ENCODE results near the gene ITIH5. TPM values are rescaled to one million over a fixed set of nuclear protein-coding genes. Genes with fewer than 3 reads are reported as not detected.

Gene ITIH5
- total and polyA plus RNA-seq, 2 donors (not counting 1 experiment from before 2014, with no cell fraction given) = not detected

DNA sequence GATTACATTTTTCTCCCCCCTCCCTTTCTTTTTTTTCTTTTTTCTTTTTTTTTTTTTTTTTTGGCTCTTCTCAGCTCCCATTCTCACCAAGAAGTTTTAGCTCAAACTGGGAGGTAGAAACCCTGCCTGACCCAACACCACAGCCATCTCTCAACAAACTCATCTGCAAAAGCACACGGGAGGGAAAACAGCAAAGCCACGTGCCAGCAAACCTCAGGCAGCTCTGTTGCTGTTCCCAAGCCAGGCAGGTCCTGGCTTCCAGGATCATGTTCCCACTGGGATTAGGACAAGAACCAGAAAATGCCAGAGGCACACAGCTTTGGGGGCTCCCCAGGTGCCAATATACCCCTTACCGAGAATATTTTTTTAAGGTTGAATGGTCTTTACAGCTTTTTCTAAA lies 56.7 kb downstream of the ITIH5 start:
- no peak for DNase-seq
- Histone ChIP-seq H4K20me1 (ENCODE audit: control insufficient read depth, insufficient read depth, low read length, poor library complexity, severe bottlenecking) (no peaks in the 10 kb centered on the region), H3K79me2 (ENCODE audit: control insufficient read depth, insufficient read depth, low read length) (no peaks in the 10 kb centered on the region), H3K27me3 (replicated peaks in 1 of 4; ENCODE audit: control extremely low read depth in 1 of 4, control insufficient read depth in 3 of 4, insufficient read depth in 4 of 4, low read length in 3 of 4) (peaks cover 0 to 2% (median 0%) of the 10 kb centered on the region in 4 experiments), H3K4me3 (ENCODE audit: control extremely low read depth in 1 of 5, extremely low read depth in 1 of 5, insufficient read depth in 1 of 5, low read depth in 2 of 5, low read length in 4 of 5) (no peak overlapping the region), H3K4me2 (replicated peaks; ENCODE audit: low read depth, low read length, poor library complexity, severe bottlenecking) (no peak overlapping the region), H2AFZ (ENCODE audit: insufficient read depth, low read depth, low read length, poor library complexity, severe bottlenecking) (no peak overlapping the region), H3K27ac (ENCODE audit: low read length in 2 of 2) (no peak overlapping the region), H3K4me1 (ENCODE audit: control insufficient read depth in 2 of 2, insufficient read depth in 2 of 2, low read length in 2 of 2) (no peaks in the 10 kb centered on the region), H3K36me3 (replicated peaks in 1 of 2; ENCODE audit: control extremely low read depth in 1 of 2, control insufficient read depth in 1 of 2, extremely low read depth in 1 of 2, insufficient read depth in 2 of 2, low read length in 1 of 2) (no peaks in the 10 kb centered on the region), H3K9ac (ENCODE audit: low read length) (no peak overlapping the region), H3K9me3 (ENCODE audit: control extremely low read depth in 1 of 3, control insufficient read depth in 2 of 3, insufficient read depth in 1 of 3, low read length in 2 of 3) (no peaks in the 10 kb centered on the region)
- peaks cover 10% of the 10 kb centered on the region for H3K27me3 Mint-ChIP-seq
- ChIA-PET CTCF (no interaction called here), POLR2A (no interaction called here)
- no peak for TF ChIP-seq EZH2 (IDR thresholded peaks at IDR 0.05; ENCODE audit: borderline replicate concordance, insufficient read depth, low read depth, low read length, poor library complexity, severe bottlenecking)
- WGBS (ENCODE audit: insufficient coverage) = 82% methylated on average over 2 of the region's 3 CpGs
- no peak overlapping the region for H3K27ac Mint-ChIP-seq
- no peaks in the 10 kb centered on the region for H3K9me3 Mint-ChIP-seq (ENCODE audit: insufficient read depth)
- H3K4me3 Mint-ChIP-seq = no peak overlapping the region
- intact Hi-C loops (cut with micrococcal nuclease) = no loop called here
- ATAC-seq (ENCODE audit: low read depth) = no peak
- H3K4me1 Mint-ChIP-seq = no peaks in the 10 kb centered on the region

DNA sequence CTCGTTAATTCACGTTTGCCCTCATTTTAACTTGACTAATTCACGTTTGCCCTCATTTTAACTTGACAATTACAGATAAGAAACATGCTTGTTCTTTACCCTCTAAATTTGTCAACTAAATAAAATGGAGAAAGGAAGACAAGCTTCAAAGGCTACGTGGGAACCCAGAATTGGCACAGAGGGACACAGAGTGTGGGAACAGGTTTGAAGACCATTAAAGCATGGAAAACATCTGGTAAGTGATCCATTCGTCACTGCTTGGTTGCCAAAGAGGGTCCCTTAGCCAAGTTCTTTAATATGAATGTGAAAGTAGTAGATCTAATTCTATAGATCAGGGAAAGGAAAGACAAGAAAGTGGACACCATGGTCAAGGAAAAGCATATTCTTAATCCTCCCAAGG lies 57.2 kb downstream of the ITIH5 start:
- Mint-ChIP-seq H3K9me3 (ENCODE audit: insufficient read depth) (no peaks in the 10 kb centered on the region), H3K27me3 (peaks cover 11% of the 10 kb centered on the region), H3K27ac (no peak overlapping the region), H3K4me1 (no peaks in the 10 kb centered on the region), H3K4me3 (no peak overlapping the region)
- H3K4me3 ChIP-seq (ENCODE audit: control extremely low read depth in 1 of 5, extremely low read depth in 1 of 5, insufficient read depth in 1 of 5, low read depth in 2 of 5, low read length in 4 of 5) = no peak overlapping the region
- H3K9me3 ChIP-seq (ENCODE audit: control extremely low read depth in 1 of 3, control insufficient read depth in 2 of 3, insufficient read depth in 1 of 3, low read length in 2 of 3) = no peaks in the 10 kb centered on the region
- POLR2A ChIA-PET = no interaction called here
- TF ChIP-seq EZH2 (IDR thresholded peaks at IDR 0.05; ENCODE audit: borderline replicate concordance, insufficient read depth, low read depth, low read length, poor library complexity, severe bottlenecking) = no peak
- TF ChIP-seq, protein P1, sequence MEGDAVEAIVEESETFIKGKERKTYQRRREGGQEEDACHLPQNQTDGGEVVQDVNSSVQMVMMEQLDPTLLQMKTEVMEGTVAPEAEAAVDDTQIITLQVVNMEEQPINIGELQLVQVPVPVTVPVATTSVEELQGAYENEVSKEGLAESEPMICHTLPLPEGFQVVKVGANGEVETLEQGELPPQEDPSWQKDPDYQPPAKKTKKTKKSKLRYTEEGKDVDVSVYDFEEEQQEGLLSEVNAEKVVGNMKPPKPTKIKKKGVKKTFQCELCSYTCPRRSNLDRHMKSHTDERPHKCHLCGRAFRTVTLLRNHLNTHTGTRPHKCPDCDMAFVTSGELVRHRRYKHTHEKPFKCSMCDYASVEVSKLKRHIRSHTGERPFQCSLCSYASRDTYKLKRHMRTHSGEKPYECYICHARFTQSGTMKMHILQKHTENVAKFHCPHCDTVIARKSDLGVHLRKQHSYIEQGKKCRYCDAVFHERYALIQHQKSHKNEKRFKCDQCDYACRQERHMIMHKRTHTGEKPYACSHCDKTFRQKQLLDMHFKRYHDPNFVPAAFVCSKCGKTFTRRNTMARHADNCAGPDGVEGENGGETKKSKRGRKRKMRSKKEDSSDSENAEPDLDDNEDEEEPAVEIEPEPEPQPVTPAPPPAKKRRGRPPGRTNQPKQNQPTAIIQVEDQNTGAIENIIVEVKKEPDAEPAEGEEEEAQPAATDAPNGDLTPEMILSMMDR (IDR thresholded peaks at IDR 0.05) = no peak
- intact Hi-C loops (cut with micrococcal nuclease) = no loop called here
- CTCF ChIA-PET = no interaction called here
- H3K27ac ChIP-seq (ENCODE audit: low read length in 2 of 2) = no peak overlapping the region
- ATAC-seq (ENCODE audit: low read depth) (no peak), DNase-seq (no peak)
- no peaks in the 10 kb centered on the region for H3K36me3 ChIP-seq (replicated peaks in 1 of 2; ENCODE audit: control extremely low read depth in 1 of 2, control insufficient read depth in 1 of 2, extremely low read depth in 1 of 2, insufficient read depth in 2 of 2, low read length in 1 of 2)
- H3K79me2 ChIP-seq (ENCODE audit: control insufficient read depth, insufficient read depth, low read length) = no peaks in the 10 kb centered on the region
- 89% methylated on average over 5 of the region's 5 CpGs for WGBS (ENCODE audit: insufficient coverage)
- no peak overlapping the region for H3K4me2 ChIP-seq (replicated peaks; ENCODE audit: low read depth, low read length, poor library complexity, severe bottlenecking)
- no peaks in the 10 kb centered on the region for H3K4me1 ChIP-seq (ENCODE audit: control insufficient read depth in 2 of 2, insufficient read depth in 2 of 2, low read length in 2 of 2)
- H2AFZ ChIP-seq (ENCODE audit: insufficient read depth, low read depth, low read length, poor library complexity, severe bottlenecking) = no peak overlapping the region
- H4K20me1 ChIP-seq (ENCODE audit: control insufficient read depth, insufficient read depth, low read length, poor library complexity, severe bottlenecking) = no peaks in the 10 kb centered on the region
- H3K27me3 ChIP-seq (replicated peaks in 1 of 4; ENCODE audit: control extremely low read depth in 1 of 4, control insufficient read depth in 3 of 4, insufficient read depth in 4 of 4, low read length in 3 of 4) = peaks cover 0 to 2% (median 0%) of the 10 kb centered on the region in 4 experiments
- H3K9ac ChIP-seq (ENCODE audit: low read length) = no peak overlapping the region
